ENCODE results near the gene NOTCH1.

DNA sequence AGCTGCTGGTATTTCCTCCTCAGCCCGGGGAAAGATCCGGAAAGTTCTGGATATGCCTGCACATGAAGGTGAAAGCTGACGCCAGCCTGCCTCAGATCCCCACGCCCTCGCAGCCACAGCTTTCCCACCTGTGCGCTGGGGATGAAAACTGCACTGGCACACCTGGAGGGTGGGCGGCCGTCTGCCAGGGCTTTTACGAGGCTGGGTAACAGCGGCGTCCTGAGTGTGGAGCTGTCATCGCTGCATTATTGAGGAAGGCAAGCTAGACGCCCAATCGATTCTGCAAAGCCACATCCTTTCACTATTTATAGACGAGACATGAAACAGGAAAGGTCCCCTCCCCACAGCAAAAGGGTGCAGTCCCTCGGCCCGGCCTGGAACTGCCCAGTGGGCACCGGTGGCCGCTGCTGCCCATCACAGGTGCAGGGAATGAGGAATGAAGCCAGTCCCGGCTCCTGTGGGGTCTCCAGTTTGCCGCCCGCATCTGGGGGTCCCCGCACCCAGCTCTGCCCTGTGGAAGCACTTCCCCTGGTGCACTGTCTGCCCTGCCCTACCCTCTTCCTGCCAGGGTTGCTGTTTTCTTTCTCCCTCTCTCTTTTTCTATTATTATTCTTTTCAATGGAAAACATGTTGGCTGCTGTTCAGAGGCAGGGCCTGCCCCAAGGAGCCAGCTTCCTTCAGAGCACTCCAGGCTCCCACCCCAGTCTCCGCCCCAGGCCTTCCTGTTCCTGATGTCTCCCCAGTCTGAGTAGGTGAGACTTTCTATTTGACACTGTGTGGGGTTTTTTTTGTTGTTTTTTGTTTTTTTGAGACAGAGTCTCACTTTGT lies 7.0 kb downstream of the NOTCH1 start:
- TF ChIP-seq, protein P1, sequence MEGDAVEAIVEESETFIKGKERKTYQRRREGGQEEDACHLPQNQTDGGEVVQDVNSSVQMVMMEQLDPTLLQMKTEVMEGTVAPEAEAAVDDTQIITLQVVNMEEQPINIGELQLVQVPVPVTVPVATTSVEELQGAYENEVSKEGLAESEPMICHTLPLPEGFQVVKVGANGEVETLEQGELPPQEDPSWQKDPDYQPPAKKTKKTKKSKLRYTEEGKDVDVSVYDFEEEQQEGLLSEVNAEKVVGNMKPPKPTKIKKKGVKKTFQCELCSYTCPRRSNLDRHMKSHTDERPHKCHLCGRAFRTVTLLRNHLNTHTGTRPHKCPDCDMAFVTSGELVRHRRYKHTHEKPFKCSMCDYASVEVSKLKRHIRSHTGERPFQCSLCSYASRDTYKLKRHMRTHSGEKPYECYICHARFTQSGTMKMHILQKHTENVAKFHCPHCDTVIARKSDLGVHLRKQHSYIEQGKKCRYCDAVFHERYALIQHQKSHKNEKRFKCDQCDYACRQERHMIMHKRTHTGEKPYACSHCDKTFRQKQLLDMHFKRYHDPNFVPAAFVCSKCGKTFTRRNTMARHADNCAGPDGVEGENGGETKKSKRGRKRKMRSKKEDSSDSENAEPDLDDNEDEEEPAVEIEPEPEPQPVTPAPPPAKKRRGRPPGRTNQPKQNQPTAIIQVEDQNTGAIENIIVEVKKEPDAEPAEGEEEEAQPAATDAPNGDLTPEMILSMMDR (IDR thresholded peaks at IDR 0.05), result no peak
- TF ChIP-seq POLR2A (IDR thresholded peaks at IDR 0.05), result no peak
